Epidermal melanocyte (primary cell): ENCODE data around the gene RXFP4.
"Not testable (repeated sequence)": the region's sequence is repeated elsewhere in the genome, so short reads cannot be mapped to it uniquely, and the experiment has no call there.

Experiments used
- DNase-seq: peaks from one replicate; pipeline ENCODE4 v3.0.0; 2011; ENCODE audit warnings: low spot score; ENCODE audit not compliant: insufficient read length

The RXFP4 gene

GRCh38 chr1:155940993-155941844 lies at the start of gene RXFP4:
Gene RXFP4 (plus strand): TSS chr1:155941638. CDS start chr1:155941710, 72 bp downstream.
- no peak for DNase-seq

- no peak for DNase-seq
Observed at GRCh38 chr1:155892796-155893195, 48.6 kb upstream of the RXFP4 start.

GRCh38 chr1:155893389-155894142 lies 47.9 kb upstream of the RXFP4 start:
- peak; percentile 51 for DNase-seq

GRCh38 chr1:155895617-155896016 lies 45.8 kb upstream of the RXFP4 start:
- not testable (repeated sequence) for DNase-seq

GRCh38 chr1:155896476-155896875 lies 45.0 kb upstream of the RXFP4 start:
- not testable (repeated sequence) for DNase-seq

GRCh38 chr1:155897746-155898145 lies 43.7 kb upstream of the RXFP4 start:
- no peak for DNase-seq

GRCh38 chr1:155898888-155899287 lies 42.5 kb upstream of the RXFP4 start:
- no peak for DNase-seq

GRCh38 chr1:155899683-155900082 lies 41.8 kb upstream of the RXFP4 start:
- DNase-seq: no peak

- DNase-seq: no peak
Observed at GRCh38 chr1:155900161-155900560, 41.3 kb upstream of the RXFP4 start.

- no peak for DNase-seq
Observed at GRCh38 chr1:155904261-155904660, 37.2 kb upstream of the RXFP4 start.

- DNase-seq: no peak
Observed at GRCh38 chr1:155909894-155910293, 31.5 kb upstream of the RXFP4 start.

GRCh38 chr1:155910621-155911121 lies 30.8 kb upstream of the RXFP4 start:
- DNase-seq: no peak

GRCh38 chr1:155911156-155912055 lies 30.0 kb upstream of the RXFP4 start, which contains the start of gene RIT1:
Gene RIT1 (minus strand): TSS chr1:155911349. CDS start chr1:155910761, 588 bp downstream.
- peak; percentile 77 for DNase-seq

- DNase-seq: no peak
Observed at GRCh38 chr1:155912056-155912536, 29.3 kb upstream of the RXFP4 start.

- no peak for DNase-seq
Observed at GRCh38 chr1:155913969-155914757, 27.3 kb upstream of the RXFP4 start.

- DNase-seq: no peak
Observed at GRCh38 chr1:155918660-155919059, 22.8 kb upstream of the RXFP4 start.

- no peak for DNase-seq
Observed at GRCh38 chr1:155919801-155920200, 21.6 kb upstream of the RXFP4 start.

GRCh38 chr1:155920717-155921116 lies 20.7 kb upstream of the RXFP4 start:
- DNase-seq: no peak

- no peak for DNase-seq
Observed at GRCh38 chr1:155925506-155925905, 15.9 kb upstream of the RXFP4 start.

- DNase-seq: no peak
Observed at GRCh38 chr1:155929057-155929456, 12.4 kb upstream of the RXFP4 start.
